NCI-H1694 (cell line): Measurements from ENCODE around the gene HCST.
"Not testable (repeated sequence)": the region's sequence is repeated elsewhere in the genome, so short reads cannot be mapped to it uniquely, and the experiment has no call there.

ENCODE experiments used
- DNase-seq: peaks from one replicate; lab custom pipeline; 2025; lab: John Stamatoyannopoulos, UW

Gene HCST

DNA sequence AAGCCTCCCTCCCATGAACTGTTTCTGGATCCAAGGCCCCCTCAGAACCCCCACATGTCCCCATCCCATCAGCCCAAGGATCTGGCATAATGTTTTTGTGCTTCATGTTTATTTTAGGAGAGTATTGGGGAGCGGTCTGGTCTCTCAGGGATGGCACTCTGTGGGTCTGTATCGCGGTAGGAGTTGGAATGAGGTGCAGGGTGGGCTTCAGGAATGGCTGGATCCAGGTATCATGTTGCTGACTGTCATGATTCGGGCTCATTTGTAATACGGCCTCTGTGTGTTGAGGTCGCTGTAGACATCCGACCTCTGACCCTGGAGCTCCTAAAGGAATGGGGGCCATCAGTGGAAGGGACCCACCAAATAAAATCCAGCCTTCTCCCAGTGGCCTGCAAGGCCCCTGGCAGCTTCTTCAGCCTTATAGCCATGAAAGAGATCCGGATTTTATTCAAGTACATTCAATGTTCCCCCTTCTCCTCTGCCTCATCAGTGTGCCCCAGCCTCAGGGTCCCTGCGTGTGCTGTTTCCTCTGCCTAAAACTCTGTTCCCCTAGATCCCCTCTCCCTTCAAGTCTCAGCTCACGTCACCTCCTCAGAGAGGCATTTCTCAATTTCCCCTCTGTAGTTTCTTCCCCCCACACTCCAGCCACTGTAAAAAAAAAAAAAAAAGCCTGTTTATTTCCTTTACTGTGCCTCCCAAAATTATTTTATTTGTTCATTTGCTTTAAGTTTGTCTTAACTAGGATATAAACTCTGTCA lies 2.2 kb downstream of the HCST start:
- DNase-seq = no peak

DNA sequence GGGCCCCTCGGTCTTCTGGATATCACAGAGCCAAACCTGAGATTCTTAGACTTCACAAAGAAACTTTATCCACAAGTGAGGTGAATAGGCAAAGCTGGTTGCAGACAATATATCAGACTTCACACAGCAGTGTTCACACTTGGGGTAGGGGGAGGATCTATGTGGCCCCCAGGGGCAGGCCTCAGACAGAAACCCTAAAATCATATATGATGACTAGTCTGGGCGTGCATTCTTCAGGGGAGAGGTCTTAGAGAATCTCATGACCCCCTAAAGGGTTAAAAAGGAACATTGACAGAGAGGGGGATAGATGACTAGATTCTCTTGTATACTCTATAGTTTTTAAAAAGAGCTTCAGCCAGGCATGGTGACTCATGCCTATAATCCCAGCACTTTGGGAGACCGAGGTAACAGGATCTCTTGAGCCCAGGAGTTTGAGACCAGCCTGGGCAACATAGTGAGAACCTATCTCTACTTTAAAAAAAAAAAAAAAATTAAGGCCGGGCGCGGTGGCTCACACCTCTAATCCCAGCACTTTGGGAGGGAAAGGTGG lies 2.9 kb downstream of the HCST start:
- no peak for DNase-seq

DNA sequence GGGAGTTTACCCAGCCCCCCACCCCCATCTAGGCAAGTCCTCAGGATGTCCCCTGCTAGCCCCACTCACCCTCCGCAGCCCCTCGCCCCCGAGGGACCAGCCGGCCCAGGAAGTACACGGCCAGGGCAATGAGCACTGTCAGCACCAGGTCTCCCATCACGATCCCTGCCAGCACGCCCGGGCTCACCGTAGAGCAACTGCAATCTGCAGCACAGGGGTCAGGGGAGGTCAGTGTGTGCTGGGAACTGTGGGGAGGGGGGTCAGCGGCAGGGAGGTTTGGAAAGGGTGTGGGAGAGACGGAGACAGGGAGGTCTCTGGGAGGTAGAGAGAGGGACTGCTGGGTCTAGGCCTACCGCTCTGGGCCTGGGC lies 5.0 kb downstream of the HCST start:
- no peak for DNase-seq

DNA sequence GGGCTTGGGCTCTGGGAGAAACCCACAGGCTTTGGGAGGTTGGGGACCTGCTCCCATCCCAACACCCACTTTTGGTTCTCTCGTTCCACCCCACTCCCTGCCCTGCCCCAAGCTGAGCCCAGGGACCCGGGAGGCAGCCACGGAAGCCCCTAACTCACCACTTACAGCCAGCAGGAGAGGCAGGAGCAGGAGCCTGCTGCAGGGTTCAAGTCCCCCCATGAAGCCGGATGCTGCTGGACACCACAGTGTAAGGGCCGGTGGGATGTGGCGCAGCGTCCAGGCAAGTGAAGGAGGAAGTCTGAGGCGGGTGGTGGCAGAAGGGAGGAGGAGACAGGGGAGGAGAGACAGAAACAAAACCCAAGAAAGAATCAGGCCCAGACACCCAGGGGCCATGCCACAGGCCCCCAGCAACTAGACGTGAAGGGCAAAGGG lies 5.7 kb downstream of the HCST start, which contains the start of gene TYROBP:
Gene TYROBP (minus strand): TSS at position 286 of the 432 bp plus-strand sequence. CDS start 67 bp downstream, at position 219.
- no peak for DNase-seq

DNA sequence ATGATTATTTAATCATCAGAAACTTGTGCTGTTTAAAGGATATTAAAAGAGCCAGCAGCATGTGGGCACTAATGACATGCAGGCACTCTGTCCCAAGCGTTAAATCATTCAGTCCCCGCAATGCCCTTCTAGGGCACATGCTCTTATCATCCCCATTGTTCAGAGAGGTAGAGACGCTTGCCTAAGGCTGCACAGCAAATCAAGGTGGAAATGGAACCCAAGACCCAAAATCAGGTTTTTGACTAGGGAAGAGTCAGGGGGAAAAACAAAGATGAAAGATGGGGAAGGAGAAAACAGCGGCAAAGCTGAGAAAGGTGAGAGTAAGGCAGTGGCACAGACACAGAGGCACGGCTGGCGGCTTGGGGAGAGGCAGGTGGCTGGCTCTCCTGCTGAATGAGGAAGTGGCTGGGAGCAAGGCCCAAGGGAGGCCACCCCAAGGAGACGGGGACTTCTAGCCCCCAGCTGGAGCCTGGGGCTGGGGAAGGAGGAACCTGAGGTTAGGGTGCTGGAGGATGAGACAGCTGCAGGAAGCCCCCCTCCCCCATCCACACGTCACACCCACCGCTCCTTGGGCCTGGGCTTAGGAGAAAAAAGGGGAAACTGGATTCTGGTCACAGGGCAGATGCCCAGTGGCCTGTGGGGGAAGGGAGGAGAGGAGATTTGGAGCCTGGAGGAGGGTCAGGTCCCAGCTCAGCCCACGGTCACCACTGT lies 6.8 kb downstream of the HCST start:
- no peak for DNase-seq

DNA sequence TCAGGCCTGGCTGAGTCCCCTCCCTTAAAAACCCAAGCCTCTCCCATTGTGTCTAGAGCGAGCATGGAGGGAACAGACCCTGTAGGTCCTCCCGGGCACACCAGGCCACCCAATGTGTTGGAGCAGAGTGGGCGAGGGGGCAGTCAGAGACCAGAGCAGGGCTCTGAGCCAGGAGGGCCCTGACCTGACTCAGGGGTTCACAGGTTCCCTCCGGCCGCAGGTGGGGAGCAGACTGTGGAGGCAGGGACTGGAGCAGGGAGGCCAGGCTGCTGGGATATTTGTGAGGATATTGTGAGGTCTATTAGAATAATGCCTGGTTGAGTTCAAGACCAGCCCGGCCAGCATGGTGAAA lies 7.3 kb downstream of the HCST start:
- DNase-seq = no peak

DNA sequence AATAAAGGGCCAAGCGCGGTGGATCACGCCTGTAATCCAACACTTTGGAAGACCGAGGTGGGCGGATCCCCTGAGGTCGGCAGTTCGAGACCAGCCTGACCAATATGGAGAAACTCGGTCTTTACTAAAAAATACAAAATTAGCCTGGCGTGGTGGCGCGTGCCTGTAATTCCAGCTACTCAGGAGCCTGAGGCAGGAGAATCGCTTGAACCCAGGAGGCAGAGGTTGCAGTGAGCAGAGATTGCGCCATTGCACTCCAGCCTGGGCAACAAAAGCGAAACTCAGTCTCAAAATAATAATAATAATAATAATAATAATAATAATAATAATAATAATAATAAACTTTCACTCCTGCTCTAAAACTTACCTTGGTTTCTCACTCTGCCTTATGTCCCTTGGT lies 8.0 kb downstream of the HCST start:
- not testable (repeated sequence) for DNase-seq

DNA sequence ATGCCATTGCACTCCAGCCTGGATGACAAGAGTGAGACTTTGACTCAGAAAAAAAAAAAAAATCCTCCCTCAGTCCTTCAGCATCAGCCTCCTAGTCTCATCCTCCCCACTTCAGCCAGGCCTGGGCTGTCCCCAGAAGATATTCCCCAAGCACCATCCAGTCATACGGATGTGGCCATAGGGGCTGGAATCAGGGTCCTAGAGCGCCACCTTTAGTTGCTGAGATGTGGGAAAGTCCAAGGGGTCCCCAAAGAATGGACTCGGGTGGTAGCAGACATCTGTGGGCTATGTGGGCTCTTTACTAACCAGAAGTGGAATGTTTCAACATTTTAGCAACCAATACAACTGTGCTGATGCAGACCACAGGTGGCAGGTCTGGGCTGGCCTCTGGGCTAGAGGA lies 8.8 kb downstream of the HCST start:
- no peak for DNase-seq

DNA sequence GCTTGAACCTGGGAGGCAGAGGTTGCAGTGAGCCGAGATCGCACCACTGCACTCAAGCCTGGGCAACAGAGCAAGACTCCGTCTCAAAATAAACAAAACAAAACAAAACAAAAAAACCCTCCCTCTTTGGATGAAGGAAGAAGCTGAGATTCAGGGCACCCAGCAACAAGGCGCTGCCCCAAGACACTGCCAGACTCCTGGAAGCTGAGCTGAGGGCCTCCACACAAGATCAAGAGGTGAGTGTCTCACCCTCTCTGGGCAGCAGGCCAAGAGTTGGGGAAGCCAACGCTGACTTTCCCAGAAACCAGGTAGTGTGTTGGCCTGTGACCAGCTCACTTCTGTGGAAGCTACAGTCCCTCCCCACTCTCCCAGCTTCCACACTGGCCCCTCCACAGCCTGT lies 9.5 kb downstream of the HCST start:
- no peak for DNase-seq

DNA sequence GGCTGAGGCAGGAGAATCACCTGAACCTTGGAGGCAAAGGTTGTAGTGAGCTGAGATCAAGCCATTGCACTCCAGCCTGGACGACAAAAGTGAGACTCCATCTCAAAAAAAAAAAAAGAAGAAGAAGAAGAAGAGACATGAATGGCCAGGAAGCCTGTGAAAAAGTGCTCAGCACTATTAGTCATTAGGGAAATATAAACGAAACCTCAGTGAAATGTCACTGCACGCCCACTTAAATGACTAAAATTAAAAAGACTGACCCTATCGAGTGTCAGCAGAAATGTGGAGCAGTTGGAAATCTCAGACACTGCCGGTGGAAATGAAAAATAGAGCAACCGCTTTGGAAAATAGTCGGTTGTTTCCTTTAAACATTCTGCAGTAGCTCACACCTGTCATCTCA lies 11.3 kb downstream of the HCST start:
- DNase-seq = no peak

DNA sequence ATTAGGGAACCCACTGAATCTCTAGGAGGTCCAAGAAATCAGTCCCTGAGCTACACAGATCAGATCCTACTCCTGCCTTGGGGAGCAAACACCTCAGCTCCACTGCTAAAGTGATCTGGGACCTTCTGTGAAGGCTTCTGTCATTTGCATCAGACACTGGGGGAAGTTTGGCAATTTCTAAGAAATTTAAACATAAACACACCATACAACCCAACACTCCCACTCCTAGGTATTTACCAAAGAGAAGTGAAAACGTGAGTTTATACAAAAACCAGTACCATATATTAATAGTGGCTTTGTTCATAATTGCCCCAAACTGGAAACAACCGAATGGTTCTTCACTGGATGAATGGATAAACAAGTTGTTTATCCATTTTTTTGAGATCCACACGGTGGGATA lies 13.1 kb downstream of the HCST start:
- no peak for DNase-seq

DNA sequence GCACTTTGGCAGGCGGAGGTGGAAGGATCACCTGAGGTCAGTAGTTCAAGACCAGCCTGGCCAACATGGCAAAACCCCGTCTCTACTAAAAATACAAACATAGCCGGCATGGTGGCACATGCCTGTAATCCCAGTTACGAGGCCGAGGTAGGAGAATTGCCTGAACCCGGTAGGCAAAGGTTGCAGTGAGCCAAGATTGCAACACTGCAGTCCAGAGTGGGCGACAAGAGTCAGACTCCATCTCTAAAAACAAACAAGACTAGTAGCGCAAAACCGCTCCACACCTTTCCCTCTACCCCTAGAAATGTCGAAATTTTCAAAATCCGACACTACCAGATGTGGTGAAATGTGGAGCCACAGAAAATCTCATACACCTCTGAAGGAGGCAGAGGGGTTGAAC lies 17.0 kb downstream of the HCST start:
- no peak for DNase-seq

DNA sequence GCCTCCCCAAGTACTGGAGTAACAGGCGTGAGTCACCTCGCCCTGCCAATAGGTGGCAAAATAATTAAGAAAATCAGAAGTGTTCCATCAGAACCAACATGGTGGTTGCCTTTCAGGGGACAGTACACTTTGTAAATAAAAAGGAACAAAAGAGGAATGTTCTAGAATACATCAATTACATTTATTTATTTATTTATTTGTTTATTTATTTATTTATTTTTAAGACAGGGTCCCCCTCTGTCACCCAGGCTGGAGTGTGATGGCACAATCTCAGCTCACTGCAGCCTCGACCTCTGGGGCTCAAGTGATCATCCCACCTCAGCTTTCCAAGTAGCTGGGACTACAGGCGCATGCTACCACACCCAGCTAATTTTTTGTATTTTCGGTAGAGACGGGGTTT lies 18.7 kb downstream of the HCST start:
- DNase-seq = no peak

DNA sequence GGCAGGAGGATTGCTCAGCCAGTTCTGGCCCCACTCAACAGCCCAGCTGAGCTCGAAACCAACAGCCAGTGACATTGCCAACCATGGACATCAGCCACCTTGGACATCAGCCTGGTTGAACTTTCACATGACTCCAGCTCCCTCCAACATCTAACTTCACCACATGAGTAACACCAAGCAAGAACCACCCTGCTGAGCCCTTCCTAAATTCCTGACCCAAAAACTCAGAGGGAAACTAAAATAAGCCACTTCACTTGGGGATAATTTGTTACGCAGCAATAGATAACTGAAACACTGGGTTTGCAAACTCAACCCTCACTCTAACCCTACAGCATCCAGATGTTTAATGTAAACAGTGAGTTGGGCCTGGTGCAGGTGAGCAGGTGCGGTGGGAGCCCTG lies 23.2 kb downstream of the HCST start:
- DNase-seq = no peak

DNA sequence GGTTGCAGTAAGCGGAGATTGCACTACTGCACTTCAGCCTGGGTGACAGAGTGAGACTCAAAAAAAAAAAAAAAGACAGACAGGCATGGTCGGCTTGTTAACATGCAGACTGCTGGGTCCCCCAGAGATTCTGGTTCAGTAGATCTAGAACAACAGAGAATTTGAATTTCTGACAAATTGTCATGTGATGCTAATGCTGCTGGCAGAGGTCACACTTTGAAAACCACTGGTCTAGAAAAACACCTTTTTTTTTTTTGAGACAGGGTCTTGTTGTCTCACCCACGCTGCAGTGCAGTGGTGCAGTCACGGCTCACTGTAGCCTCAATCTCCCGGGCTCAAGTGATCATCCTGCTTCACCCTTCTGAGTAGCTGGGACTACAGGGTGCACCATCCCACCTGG lies 26.2 kb downstream of the HCST start:
- DNase-seq = no peak

DNA sequence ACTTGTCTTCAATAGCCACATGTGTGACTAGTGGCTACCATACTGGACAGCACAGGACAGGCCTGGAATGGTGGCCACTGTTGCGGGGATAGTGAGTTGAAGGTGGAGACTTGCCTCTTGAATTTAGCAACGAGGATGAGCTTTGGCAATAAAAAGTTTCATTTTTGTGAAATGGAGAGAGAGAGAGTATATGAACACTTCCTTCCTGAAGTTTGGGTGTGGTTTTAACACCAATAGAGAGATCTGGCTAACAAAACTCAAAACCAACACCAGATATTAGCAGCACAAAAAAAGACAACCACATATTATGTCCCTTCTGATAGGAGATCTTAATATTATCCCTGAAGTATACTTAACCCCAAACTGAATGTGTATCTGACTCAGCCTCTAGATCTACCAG lies 27.5 kb downstream of the HCST start:
- no peak for DNase-seq

DNA sequence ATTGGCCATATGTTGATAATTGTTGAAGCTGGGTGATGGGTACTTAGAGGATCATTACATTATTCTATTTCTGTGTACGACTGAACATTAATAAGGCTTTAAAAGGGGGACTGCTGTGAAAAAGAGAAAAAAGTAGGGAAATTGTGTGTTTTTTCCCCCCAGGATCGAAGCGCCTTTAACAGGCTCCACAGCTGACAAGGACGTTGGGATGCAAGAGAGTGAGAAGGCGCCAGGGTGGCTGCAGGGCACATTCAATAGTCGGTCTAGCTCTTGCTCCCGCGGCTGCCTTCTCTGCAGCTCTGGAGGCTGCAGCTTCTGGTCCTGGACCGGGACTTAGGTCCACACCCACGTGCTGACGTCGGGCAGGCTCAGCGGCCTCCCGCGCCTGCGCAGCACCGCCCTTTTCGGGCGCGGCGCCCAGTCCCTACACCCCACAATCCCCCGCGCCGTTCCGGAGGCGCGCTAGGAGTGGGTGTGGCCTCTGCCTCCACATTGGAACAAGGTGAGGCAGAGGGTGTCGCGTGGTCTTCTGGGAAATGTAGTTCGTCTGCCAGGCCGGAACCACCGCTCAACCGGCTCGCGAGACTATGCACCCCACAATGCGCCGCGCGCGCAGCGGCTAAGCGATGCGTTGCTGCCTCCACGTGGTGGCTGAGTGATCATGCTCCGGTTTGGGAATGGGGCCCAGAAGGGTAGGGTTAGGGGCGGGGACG lies 29.0 kb downstream of the HCST start:
- peak; percentile 99 for DNase-seq

DNA sequence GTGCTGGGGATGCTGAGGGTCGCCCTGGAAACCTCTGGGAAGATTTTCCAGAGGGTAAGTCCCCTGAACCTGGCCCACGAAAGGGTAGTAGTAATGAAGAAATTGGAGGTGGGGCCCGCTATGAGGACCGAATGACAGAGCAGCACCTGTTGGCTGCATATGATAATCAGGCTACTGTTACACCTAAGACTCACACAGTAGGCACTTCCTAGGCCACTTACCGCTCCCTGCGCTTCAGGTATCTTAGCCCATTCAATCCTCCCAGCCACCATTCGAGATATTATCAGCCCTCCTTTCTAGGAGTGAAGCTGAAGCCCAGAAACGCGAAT lies 29.5 kb downstream of the HCST start:
- no peak for DNase-seq

DNA sequence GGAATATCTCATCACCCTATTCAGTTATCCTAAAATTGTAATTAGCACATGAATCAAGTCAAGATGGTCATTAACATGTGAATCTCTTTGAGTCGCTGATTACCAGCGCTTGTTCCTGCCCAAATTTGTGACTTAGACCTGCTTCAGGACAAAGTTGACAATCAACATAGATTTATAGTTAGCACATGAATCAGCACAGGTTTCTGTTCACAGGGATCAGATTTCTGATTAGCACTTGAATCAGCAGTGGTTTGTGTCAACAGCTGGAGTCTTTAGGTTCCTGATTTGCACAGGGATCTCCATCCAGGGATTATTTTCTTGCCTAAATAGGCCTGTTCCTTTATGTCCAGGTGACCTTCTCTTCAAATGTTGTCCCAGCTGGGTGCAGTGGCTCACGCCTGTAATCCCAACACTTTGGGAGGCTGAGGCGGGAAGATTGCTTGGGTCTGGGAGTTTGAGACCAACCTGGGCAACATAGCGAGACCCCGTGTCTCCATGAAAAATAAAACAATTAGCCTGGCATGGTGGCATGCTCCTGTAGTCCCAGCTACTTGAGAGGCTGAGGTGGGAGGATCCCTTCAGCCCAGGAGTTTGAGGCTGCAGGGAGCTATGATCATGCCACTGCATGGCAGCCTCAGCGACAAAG lies 30.1 kb downstream of the HCST start:
- no peak for DNase-seq

DNA sequence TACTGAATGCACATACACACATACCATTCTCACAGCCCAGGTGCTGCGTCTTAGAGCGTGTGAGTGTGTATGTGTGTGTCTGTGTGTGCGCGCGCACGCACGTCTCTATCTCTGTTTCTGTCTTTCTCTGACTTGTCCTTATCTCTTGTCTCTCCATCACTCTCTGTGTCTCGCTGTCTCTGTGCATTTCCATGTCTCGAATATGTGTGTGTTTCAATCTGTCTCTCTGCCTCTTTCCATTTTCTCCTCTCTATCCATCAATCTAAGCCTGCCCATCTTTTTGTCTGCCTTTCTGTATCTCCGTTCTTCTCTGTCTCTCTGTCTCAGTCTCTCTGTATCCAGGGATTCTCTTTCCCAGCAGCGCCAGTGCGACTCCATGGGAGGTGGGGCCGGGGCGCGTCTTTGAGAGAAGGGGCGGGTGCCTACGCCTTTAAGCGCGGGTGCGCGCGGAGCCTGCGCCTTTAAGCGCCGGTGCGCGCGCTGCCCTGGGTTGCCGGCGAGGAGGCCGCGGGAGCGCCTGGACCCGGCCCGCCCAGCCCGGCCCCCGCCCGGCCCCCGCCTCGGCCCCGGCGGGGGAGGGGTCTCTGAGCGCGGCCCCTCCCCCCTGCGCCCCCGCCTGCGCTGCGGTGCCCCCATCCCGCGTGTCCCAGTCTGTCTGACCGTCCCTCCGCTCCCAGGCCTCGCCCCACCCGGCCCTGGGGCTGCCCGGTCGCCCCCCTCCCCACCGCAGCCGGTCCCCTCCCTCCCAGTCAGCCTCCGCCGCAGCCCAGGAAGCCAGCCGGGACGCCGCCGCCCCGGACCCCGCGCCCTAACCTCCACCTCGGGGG lies 33.8 kb downstream of the HCST start, which contains the start of gene LRFN3:
Gene LRFN3 (plus strand): TSS at position 464 of the 827 bp plus-strand sequence. CDS start 3,052 bp downstream, outside the sequence.
- DNase-seq = peak; percentile 83

DNA sequence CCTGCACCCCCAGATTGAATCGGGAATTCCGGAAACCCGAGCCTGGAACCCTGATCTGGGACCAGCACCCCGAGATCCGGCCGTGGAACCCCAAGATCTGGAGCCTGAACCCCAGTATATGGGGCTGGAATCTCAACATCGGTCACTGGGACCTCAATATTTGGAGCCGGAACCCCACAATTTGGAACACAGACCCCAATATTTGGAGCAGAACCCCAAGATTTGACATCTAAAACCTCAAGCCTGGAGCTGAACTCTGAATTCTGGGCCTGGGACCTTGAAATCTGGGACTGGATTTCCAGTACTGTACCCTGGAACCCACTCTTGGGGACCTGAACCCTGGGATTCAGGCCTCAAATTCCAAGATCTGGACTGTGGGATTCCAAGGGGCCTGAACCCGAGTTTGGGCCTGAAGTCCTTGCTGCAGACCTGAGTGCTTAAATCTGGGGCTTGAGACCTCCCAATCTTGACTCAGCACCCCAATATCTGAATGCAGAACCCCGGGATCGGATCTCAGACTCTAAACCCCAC lies 34.5 kb downstream of the HCST start:
- no peak for DNase-seq
